Fibroblast of gingiva (primary cell): ENCODE results near the gene NBL1.

Source experiments
- DNase-seq: peaks from one replicate; pipeline ENCODE4 v3.0.0-alpha.2; 2011; ENCODE audit warnings: low read depth

Gene NBL1, protein sequence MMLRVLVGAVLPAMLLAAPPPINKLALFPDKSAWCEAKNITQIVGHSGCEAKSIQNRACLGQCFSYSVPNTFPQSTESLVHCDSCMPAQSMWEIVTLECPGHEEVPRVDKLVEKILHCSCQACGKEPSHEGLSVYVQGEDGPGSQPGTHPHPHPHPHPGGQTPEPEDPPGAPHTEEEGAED

DNA sequence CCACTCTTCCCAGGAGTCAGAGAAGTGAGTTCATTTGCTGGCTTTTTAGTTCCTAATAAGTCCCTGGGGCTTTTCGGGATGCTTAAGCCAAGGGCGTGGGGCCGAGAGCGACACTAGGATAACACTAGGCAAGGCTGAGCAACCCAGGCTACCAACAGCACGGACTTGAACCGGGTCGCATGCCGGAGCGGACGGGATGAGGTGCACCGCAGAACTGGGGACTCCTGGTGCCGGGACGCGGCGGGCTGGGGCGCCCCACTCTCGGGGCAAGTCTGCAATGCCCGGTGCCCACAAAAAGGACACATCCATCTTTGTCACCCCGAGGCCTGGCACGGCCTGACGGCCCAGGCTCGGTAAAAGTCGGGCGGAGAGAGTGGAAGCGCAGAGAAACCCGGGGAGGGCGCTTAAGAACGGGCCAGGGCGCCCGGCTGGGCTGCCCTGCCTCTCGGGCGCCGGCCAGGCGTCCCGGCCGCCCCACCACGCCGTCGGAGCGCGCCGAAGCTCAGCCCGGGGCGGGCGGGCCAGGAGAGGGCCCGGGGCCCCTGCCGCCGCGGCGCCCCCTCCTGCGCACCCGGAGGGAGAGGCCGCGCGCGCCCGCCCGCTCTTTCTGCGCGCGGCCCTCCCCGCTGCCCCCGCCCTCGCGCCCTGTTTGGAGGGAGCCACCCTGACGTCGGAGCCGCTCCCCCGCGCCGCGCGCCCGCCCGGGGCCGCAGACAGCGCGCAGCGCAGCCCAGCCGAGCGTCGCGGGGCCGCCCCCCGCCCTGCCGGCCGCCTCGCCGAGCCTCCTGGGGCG is at the start of gene NBL1:
NBL1 (plus strand) TSS at position 710 of the 793 bp plus-strand sequence. CDS start 10,720 bp downstream, outside the sequence.
- peak; percentile 69 for DNase-seq

DNA sequence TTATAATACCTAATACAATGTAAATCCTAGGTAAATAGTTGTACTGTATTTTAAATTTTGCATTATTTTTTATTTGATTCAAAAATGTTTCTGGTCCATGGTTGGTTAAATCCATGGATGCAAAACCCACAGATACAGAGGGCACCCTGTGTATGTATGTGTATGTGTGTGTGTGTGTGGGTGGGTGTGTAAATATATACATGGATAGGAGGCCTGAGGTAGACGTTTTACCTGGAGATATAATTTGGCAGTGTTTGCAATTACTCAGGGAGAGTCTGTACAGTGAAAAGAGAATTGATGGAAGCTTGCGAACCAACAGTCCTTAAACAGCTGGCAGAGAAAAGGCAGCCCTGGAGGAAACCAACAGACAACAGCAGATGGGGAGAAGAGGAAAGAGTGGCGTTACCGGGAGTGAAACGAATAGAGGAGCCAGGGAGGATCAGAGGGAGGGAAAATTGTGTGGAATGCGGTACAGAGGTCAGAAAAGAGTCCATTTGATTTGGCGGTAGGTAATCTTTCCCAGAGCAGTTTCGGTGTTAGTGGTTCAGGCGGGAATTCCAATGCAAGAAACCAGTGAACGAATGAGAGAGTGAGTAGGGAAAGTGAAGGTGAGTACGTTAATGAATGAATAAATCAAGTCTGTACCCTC is 47.9 kb upstream of the NBL1 start:
- DNase-seq: peak; percentile 38

DNA sequence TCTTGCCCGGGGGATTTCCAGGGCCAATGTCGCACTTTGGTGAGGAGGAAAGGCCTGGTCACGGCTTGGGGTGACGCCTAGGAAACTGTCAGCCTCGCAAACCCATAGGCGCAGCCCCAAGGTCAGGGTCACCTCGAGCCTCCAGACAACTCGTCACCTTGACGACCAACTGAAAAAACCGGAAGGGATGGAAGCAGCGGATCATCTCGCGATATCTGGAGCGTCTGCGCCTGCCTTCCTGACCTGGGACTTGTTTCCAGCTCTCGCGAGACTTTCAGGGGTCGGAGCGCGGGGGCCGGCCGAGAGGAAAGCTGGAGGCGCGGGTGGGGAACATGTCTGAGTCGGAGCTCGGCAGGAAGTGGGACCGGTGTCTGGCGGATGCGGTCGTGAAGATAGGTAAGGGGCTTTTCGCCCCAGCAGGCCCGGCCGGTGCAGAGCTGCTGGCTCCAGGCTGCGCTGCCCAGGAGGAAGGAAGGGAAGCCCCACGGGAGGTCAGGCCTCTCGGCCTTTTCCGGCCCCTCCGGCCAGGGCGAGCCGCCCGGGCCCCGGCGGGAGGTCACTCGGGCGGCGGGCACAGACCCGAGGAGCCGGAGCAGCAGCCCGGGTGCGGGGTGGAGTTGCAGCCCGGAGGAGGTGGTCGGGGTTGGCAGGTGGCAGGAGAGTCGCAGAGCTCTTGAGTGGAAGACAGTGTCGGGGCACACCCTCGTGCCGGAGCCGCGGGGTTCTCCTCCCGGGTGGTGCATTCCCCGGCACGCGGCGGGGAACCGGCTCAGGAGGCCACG is 47.2 kb upstream of the NBL1 start:
- DNase-seq: peak; percentile 97

DNA sequence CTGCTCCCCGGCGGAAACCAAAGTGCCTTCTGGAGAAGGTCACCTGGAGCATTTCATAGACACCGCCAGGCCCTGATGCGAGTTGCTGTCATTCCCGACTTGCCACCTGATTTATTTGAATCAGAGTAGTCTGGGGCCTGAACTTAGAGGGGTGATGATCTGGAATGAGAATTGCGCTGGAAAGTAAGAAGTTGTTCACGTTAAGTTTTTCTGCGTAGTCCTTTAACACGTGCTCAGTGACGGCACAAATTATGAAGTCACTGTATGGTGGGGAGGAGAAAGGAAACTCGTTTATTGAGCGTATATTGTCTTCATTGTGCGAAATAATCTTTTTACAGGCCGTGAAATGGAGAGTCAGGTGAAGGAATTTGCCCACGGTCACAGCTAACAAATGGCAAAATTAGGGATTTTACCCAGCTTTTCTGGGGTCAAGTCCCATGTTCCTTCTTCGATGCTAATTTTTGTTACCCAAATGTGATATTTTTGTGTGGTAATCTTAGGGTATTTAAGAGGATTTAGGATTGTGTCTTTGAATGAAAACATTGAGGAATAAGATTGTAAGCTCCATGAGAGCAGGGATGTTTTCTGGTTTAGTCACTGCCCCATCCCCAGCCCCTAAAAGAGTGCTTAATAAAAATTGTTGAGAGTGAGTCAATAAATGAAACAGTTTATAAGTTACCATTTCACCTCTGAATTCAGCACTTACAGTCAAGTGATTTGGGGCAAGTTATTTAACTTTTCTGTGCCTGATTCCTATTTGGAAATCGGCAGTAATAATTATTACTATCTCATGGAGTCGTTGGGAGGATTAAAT is 46.4 kb upstream of the NBL1 start:
- peak; percentile 10 for DNase-seq

DNA sequence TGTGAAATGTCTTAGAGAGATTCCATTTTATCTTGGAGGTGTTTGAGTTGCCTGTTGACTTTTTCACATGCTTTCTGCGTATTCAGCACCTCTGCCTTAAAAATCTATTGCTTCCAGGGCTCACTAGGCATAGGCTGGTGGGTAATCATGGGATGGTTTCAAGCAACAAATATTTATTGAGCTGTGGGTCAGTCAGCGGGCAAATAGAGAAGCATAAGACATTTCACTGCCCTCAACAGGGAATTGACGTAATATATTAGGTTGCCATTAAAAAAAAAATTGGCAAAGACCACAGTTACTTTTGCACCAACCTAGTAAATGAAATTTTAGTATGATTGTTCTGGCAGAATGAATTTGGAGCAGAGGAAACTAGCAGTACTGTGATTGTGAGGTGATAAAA is 44.3 kb upstream of the NBL1 start:
- DNase-seq: no peak

DNA sequence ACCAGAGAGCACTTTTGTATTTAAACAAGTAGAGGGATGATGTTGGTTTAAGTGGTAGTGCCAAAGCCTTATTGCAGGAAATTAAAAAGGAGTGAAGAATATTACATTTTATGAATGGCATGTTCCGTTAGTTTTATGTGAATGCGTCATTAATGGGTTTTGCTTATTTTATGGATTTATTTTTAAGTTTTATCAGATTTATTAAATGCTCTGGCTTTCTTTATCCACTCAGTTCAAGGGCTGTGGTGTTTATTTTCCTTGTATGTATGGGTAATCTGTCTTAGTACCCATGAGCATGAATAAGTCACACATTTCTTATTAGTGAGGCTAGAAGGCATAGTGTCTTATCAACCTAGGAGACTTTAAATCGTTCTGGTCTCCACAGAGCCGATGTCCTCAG is 41.6 kb upstream of the NBL1 start:
- DNase-seq: no peak

DNA sequence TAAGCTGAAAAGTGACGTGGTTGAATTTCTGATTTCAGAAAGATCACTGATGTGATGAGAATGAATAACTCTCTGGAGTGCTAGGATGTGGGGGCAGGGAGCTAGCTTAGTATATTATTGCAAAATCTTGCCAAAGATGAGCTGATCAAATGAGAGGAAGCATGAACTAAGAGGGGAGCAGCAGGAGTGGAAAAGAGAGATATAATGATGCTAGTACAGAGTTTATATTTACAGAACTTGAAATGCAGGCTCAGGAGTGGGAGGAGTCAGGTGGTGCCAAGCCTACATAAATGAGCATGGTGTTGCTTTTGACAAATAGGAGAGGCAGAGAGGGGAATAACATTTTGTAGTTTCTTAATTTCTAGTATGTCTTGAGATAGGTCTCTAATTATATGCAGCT is 38.1 kb upstream of the NBL1 start:
- no peak for DNase-seq

DNA sequence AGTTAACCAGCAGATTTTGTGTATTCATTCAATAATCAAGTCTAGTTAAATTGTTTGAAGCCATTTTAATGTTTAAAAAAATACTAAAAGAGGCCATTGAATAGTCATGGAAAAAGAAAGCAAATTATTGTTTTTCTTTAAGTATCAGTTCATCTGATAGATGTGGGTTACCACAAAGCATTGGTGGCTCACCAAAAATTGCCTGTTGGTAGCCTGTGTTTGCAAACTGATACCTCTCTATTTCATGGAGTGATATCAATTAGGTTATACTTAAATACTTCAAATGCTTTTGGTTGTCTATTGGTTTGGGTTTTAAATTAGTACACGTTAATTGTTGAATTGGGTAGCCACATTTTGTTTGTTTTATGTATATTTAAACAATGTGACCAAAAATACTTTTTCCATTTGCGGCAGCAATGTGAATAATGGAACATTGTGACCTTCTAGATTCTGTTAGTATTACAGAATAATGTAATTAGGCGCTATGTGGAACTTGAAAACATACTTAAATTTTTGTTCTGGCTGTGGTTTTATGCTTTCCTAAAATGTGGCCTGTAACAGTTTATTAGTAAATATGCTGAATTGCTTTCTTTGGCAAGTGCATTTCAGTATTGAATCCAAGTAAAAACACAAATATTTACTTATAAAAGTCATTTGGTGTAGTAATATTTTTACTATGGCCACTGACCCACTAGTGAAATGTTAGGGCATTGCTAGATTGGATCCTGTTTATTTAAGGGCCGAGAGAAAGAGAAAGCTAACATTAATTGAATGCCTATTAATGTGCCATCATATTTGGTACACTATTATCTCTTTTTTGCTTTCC is 37.1 kb upstream of the NBL1 start:
- DNase-seq: peak; percentile 94

DNA sequence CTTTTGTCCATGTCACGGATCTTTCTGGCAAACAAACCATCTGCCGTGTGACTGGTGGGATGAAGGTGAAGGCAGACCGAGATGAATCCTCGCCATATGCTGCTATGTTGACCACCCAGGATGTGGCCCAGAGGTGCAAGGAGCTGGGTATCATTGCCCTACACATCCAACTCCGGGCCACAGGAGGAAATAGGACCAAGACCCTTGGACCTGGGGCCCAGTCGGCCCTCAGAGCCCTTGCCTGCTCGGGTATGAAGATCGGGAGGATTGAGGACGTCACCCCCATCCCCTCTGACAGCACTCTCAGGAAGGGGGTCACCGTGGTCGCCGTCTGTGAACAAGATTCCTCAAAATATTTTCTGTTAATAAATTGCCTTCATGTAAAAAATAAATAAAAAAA is 35.9 kb upstream of the NBL1 start:
- no peak for DNase-seq

DNA sequence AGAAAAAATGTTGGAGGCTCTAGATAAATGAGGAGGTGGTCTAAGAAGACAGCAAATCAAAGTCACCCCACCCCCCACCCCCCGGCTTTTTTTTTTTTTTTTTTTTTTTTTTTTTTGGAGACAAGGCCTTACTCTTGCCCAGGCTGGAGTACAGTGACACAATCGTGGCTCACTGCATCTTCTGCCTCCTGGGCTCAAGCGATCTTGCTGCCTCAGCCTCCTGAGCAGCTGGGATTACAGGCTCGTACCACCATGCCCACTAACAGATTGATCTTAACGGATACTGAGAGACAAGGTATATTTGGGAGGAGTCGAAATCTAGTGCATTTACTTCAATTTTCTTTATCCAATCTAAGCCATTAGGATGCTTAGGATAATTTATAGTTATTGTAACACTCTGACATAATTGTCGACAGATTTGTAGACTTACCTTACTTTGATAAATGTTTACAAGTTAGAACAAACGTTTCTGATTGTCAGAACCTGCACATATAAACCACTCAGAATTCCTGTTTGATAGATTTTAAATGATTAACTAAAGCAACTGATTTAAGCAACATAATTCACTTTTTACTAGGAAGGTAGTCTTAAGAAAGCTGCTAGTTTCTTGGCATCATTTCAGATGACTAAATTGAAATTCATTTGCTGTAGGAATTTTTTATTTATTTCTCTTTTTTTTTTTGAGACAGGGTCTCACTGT is 33.7 kb upstream of the NBL1 start:
- DNase-seq: no peak

DNA sequence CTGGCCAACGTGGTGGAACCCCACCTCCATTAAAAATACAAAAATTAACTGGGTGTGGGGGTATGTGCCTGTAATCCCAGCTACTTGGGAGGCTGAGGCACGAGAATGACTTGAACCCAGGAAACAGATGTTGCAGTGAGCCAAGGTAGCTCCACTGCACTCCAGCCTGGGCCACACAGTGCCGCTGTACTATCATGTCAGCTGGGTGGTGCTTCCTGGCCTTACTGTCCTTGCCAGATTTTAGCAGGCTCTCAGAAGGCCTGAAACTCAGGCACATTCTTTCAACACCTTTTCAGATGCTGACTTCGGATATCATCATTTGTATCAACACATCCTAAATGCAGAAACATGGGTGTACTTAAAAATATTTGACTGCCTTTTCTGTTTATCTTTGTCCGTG is 31.6 kb upstream of the NBL1 start:
- no peak for DNase-seq

DNA sequence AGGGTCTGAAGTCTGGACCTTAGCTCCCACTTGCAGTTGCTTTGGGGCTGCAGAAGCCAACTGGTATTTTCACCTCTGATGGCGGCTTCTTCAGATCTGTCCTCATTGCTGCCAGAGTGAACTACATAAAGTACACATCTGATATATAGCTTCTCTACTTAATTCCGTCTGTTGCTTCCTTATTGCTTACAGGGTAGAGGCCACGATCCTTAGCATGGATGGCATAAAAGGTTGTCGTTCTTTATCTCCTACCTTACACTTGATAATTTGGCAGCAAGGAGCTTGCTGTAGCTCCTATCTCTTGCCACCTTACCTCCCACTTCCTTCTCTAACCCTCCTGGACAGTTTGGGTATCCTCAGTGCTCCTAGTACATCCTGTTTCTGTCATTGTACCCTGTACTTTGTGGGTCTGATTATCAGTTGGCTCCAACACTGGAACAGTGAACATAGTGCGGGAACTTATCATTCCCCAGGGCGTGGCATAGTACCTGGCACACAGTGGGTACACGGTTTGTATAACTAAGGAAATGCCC is 30.9 kb upstream of the NBL1 start:
- DNase-seq: no peak

DNA sequence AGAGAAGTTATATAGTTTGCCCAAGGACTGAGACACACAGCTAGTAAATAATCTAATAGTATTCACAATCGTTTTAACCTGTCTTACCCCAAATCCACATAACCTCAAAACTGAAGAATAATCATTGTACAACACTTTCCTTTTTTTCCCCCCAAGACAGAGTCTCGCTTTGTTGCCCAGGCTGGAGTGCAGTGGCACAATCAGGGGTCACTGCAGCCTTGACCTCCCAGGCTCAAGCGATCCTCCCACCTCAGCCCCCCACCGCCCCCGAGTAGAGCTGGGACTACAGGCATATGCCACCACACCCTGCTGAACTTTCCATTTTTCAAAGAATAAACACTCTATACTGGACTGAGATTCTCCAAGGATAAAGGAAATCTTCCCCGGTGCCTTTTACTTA is 28.7 kb upstream of the NBL1 start:
- DNase-seq: no peak

DNA sequence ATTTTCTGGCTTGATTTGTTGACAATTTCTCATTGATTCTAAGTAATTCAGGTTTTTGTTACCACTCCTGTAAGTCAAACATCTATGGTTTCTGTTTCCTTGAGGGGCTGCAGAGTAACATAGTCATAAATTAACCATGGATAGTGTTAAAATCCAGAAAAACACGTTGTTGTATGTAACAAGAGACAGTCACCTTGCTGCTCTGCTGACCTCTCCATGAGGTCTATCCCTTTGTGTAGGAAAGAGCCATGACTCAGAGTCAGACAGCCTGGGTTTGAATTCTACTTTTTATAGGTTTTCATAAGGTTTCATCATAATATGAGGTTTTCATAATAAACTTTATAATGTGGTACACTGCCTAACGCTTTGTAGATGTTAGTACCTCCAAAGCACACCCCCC is 27.6 kb upstream of the NBL1 start:
- DNase-seq: no peak

DNA sequence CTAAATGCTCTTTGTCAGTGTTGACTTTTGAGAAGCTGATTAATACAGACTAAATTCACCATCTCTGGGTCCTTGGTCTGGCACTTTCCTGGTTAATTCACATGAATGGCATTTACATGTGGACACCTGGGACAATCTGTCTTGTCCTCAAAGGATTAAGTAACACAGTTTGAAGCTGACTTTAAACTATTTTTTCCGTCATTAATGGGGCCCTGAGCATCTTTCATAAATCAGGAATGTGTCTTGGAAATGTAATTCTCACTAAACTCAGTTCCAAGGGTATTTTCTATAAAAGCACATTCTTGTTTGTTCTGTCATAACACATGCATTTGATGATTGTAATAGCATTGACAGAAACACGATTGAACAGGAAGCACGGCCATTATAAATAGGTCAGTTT is 26.7 kb upstream of the NBL1 start:
- no peak for DNase-seq

DNA sequence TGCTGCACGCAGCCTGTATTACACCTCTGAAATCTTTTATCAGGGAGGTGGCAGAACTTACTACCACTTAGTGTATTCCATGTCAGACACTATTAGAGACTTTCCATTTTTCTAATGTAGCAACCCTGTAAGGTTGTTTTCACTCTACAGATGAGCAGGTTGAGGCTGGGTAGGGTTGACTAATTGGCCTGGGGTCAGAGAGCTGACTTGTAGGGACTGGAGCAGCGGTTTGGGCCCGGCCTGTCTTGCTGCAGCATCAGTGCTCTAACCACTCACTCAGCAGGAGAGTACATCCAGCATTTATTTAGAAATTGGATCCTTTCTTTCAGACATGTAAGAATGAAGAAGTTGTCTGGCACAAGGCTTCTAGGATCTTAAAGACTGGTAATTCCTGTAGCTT is 25.7 kb upstream of the NBL1 start:
- no peak for DNase-seq

DNA sequence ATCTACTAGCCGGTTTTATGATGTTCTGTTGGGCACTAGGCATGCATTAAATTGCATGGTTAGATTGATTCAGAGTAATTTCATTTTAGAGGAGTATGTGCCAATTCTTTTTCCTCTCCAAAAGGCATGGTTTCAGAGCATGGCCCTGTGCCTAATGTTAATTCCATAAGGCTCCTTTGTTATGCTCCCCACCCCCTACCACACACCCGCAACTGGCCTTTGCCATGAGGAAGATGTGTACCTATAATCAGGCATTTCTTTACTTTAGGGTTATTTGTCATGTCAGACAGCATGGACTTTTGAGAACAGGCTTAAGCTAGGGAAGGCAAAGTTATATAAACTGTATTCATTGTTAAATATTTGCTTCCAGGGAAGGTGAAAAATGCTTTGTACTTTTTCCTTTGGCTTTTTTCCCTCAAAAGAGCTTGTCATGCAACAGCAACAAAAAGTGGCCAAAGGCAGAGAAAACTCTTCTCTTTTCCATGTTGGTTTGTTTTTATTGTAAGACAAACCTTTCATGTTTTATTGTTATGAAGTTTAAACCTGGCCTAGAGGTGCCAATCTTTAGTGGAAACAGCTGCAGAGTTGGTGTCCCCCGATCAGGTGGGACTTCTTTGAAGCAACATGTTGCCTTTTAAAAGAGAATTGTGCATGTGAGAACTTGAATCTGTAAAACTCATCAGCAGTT is 24.3 kb upstream of the NBL1 start:
- DNase-seq: no peak

DNA sequence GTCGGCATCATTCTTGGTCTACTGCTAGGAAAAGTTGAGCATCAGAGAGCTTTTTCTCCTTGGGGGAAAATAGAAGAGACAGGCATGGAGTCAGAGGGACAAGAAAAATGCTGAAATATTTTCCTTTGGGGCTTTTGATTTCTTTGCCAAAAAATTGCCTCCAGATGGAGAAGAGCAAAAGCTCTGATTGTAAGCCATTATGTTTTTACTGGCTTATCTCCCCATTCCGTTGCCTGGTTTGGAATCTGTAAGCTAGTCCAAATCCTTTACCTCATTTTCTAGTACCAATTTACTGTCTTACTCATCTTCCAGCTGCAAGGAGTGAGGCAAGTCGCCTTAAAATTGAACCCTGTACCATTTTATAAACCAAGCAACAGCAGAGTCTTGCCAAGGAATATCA is 23.3 kb upstream of the NBL1 start:
- DNase-seq: peak; percentile 89

DNA sequence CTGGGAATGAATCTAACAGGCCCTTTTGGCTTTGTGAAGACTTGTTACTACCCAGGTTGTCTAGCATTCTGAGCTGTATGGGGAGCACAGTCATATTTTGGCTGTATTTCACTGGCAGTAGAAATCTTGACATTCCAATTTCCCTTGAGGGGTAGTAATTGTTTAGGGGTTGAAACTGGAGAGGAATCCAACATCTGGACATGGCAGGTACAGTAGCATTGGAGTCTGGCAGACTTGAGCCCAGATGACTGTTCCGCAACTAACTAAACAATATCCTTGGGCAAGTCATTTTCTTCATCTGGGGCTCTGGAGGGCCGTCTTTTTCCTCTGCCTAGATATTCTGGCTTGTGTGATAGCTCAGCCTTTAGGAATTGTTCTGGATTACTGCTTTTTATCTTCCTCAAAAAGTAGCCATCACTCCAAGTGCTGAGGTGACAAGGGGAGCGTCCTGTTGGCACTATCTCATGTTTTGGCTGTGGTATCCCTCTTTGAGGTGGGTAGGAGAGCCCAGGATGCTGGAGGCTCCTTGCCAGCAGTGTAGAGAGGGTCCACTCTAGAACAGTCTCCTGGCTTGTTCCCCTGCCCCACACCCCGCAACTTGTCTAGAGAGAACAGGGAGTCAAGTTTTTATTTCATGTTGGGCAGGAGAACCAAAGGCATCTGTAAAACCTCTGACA is 22.7 kb upstream of the NBL1 start:
- peak; percentile 77 for DNase-seq
